Stomach (tissue), 9 donors: Measurements from ENCODE around the gene CCNG1. TPM values are rescaled to one million over a fixed set of nuclear protein-coding genes. Genes with fewer than 3 reads are reported as not detected.

ENCODE experiments used
- DNase-seq, 2 donors: peaks; one replicate each; pipeline versions ENCODE4 v3.0.0 to v3.0.0-alpha.2; 2013 to 2019
- H3K27ac ChIP-seq, 5 donors: fragments of 200-600 bp in 4 of 5; sonication (generic) in 4 of 5; one replicate each; pipeline ENCODE4 v1.5.1; 2013 to 2019; ENCODE audit warnings: mild to moderate bottlenecking in 1 of 5, moderate library complexity in 1 of 5
- H3K27me3 ChIP-seq, 3 donors: fragments of 200-600 bp; sonication (generic); one replicate each; pipeline ENCODE4 v1.5.1; 2017 to 2019; ENCODE audit warnings: mixed run types in 1 of 3
- H3K36me3 ChIP-seq, 4 donors: fragments of 200-600 bp; sonication (generic); 1 replicate in 3 of 4; 2 replicates in 1 of 4; pipeline ENCODE4 v1.5.1; 2016 to 2019
- H3K4me1 ChIP-seq, 4 donors: fragments of 200-600 bp; sonication (generic); one replicate each; pipeline ENCODE4 v1.5.1; 2016 to 2019
- H3K4me3 ChIP-seq, 4 donors: fragments of 200-600 bp; sonication (generic) in 3 of 4; one replicate each; pipeline ENCODE4 v1.5.1; 2016 to 2019; ENCODE audit warnings: mild to moderate bottlenecking in 1 of 4
- H3K9me3 ChIP-seq, 4 donors: fragments of 200-600 bp; sonication (generic); one replicate each; pipeline ENCODE4 v1.5.1; 2016 to 2019
- EP300 ChIP-seq: sonication (generic); formaldehyde crosslinking; IDR thresholded peaks from one replicate; pipeline ENCODE4 v1.6.1; 2017; ENCODE audit warnings: antibody characterized with exemption
- POLR2A ChIP-seq, 4 donors: fragments of 450-650 bp; IDR thresholded peaks; one replicate each; pipeline ENCODE4 v1.6.1; 2016; ENCODE audit warnings: antibody characterized with exemption in 4 of 4, control low read depth in 2 of 4, mild to moderate bottlenecking in 1 of 4, moderate library complexity in 1 of 4
- POLR2AphosphoS5 ChIP-seq, 3 donors: sonication (generic); formaldehyde crosslinking; IDR thresholded peaks; one replicate each; pipeline ENCODE4 v1.6.1; 2016; ENCODE audit warnings: antibody characterized with exemption in 3 of 3
- WGBS, 5 donors: extraction: QIAGEN DNeasy Blood & Tissue Kit in 3 of 5; methylation state at CpG; one replicate each; pipeline versions ENCODE4 v1.1.5 to v1.1.7; 2013 to 2018; 5-methylcytosine and 5-hydroxymethylcytosine counted together
- intact Hi-C: fragments of 100-400 bp; cut with DNase I; formaldehyde crosslinking; loops from one replicate; pipeline ENCODE4 v1.15.1; 2023; ENCODE audit warnings: low total_unique reads
- polyA plus RNA-seq, 3 donors: library from polyadenylated mRNA; stranded (reverse); fragments of 200-250 nt; gene quantifications; one replicate each; pipeline ENCODE4 v1.2.3, GENCODE V29; 2013
- total RNA-seq, 5 donors: library from RNA; depleted of rRNA; stranded (reverse); fragments of >200 nt; gene quantifications; one replicate each; pipeline versions ENCODE4 v1.1.0 to v1.2.3, GENCODE V29; 2014 to 2016
- TF ChIP-seq, protein P1 (sequence below), 7 experiments: fragments of 450-650 bp in 4 of 7; fragments of 200-600 bp in 3 of 7; sonication (generic) in 3 of 7; IDR thresholded peaks; one replicate each; pipeline ENCODE4 v1.5.1; 2016 to 2019; ENCODE audit warnings: antibody characterized with exemption in 7 of 7, control low read depth in 2 of 7, mild to moderate bottlenecking in 1 of 7
- donor health status: healthy with polysubstance abuse.
- donor health status: Bipolar disorder and iron deficiency.
- donor health status: healthy.

Gene CCNG1
- total and polyA plus RNA-seq, 8 donors = 57.1 to 252 (median 127) TPM

DNA sequence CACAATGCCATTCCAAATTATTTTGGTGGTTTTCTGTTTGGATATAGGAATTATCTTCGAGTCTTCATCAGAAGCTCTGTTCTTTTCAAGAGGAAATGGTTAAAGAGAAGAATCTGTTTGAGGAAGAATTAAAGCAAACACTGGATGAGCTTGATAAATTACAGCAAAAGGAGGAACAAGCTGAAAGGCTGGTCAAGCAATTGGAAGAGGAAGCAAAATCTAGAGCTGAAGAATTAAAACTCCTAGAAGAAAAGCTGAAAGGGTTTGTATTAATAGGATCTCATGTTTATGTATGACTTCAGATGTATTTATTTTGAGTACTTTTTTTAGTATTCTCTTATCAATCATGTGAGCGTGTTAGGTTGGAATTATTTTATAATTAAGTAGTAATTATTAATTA lies 38.0 kb downstream of the CCNG1 start:
- TF ChIP-seq POLR2AphosphoS5 (IDR thresholded peaks at IDR 0.05) (no peak), POLR2A (IDR thresholded peaks at IDR 0.05) (no peak), EP300 (no peak)
- TF ChIP-seq, protein P1, sequence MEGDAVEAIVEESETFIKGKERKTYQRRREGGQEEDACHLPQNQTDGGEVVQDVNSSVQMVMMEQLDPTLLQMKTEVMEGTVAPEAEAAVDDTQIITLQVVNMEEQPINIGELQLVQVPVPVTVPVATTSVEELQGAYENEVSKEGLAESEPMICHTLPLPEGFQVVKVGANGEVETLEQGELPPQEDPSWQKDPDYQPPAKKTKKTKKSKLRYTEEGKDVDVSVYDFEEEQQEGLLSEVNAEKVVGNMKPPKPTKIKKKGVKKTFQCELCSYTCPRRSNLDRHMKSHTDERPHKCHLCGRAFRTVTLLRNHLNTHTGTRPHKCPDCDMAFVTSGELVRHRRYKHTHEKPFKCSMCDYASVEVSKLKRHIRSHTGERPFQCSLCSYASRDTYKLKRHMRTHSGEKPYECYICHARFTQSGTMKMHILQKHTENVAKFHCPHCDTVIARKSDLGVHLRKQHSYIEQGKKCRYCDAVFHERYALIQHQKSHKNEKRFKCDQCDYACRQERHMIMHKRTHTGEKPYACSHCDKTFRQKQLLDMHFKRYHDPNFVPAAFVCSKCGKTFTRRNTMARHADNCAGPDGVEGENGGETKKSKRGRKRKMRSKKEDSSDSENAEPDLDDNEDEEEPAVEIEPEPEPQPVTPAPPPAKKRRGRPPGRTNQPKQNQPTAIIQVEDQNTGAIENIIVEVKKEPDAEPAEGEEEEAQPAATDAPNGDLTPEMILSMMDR (IDR thresholded peaks at IDR 0.05) = no peak
- intact Hi-C loops = no loop called here
- no peaks in the 10 kb centered on the region for H3K27me3 ChIP-seq
- H3K27ac ChIP-seq = no peak overlapping the region
- H3K9me3 ChIP-seq = no peaks in the 10 kb centered on the region
- WGBS, 5 donors = 85 to 88% (median 87%) methylated on average over 2 of the region's 2 CpGs
- no peaks in the 10 kb centered on the region for H3K4me1 ChIP-seq
- no peak for DNase-seq
- peaks cover 0 to 4% (median 0%) of the 10 kb centered on the region in 4 donors for H3K36me3 ChIP-seq
- no peak overlapping the region for H3K4me3 ChIP-seq

DNA sequence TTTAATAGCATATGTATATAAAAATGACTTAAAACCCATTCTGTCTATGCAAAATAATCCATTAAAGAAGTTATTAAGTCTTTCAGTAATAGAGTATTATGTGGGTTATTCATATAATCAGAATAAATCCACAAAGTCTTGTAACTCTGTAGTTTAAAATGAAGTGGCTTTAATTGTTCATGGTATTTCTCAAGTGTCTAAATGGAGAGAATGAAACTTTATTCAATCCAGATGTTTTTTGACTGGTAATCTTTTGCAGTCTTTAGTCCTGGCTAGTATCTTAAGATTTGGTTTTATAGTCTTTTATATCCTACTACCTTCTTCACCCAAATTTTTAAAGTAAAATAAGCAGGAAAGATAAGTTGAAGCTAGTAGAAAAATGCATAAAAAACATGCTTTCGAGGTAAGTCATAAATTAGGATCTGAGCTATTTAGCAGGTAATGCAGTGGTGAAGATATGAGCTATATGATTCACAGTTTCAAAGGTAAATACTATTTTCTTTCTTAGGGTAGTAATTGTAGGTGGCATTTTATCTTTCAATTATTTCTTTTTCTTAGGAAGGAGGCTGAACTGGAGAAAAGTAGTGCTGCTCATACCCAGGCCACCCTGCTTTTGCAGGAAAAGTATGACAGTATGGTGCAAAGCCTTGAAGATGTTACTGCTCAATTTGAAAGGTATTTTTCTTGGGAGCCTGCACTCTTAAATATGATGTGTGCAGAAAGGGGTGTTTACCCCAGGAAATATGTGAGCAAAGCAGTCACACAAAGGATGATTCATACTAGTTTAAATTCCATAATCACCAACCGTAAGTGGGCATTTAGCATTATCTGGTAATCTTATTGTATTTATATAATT lies 41.0 kb downstream of the CCNG1 start:
- Histone ChIP-seq H3K36me3 (no peaks in the 10 kb centered on the region), H3K9me3 (no peaks in the 10 kb centered on the region), H3K27me3 (no peaks in the 10 kb centered on the region), H3K4me3 (no peak overlapping the region), H3K4me1 (no peaks in the 10 kb centered on the region), H3K27ac (no peak overlapping the region)
- no peak for DNase-seq
- intact Hi-C loops = no loop called here
- no peak for TF ChIP-seq POLR2A (IDR thresholded peaks at IDR 0.05)
- no peak for TF ChIP-seq POLR2AphosphoS5 (IDR thresholded peaks at IDR 0.05)
- no peak for TF ChIP-seq EP300
- TF ChIP-seq, protein P1 (IDR thresholded peaks at IDR 0.05) = no peak
- 79 to 87% (median 85%) methylated on average over 2 of the region's 2 CpGs for WGBS, 5 donors

DNA sequence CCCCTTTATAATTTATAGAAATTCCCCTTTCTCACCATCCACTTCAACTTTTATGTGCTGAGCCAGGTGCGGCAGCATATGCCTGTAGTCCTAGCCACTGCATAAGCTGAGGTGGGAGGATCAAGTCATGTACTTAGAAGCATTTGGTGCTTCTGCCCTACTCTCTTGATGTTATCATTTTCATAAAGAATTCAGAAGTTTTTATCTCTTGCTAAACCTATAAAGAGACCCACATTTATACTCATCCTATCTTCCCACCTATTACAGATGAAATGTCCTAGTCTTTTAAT lies 41.5 kb downstream of the CCNG1 start:
- Histone ChIP-seq H3K27me3 (no peaks in the 10 kb centered on the region), H3K36me3 (no peaks in the 10 kb centered on the region), H3K4me1 (no peaks in the 10 kb centered on the region), H3K4me3 (no peak overlapping the region), H3K9me3 (no peaks in the 10 kb centered on the region), H3K27ac (no peak overlapping the region)
- 94 to 96% (median 96%) methylated on average over 1 of the region's 1 CpG for WGBS, 5 donors
- intact Hi-C loops = no loop called here
- DNase-seq = no peak
- TF ChIP-seq POLR2AphosphoS5 (IDR thresholded peaks at IDR 0.05) (no peak), POLR2A (IDR thresholded peaks at IDR 0.05) (no peak), EP300 (no peak)
- TF ChIP-seq, protein P1 (IDR thresholded peaks at IDR 0.05) = no peak

DNA sequence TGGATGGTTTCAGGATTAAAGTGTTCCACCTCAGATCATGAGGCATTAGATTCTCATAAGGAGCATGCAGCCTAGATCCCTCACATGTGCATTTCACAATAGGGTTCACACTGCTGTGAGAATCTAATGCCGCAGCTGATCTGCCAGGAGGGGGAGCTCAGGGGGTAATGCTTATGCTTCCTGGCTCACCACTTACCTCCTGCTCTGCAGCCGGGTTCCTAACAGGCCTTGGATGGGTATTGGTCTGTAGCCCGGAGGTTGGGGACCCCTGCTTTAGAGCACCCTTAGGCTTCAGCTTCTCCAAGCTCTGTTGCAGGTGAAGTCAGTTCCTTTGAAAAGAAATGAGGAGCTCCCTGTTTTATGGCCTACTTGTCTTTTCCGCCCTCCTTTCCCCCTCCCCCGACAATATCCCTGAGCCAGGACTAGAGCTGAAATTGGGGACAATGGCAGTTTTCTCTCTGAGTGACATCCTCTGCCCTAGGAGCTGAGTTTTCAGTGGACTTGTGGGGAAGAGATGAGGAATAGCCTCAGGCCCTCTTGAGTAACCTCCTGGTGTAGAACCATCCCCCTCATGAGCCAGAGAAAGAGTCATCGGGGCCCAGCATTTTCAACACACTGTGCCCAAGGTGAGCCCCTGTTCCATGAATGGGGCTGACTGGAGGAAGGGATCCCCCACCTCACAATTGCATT lies 51.8 kb downstream of the CCNG1 start:
- Histone ChIP-seq H3K4me3 (no peak overlapping the region), H3K9me3 (no peaks in the 10 kb centered on the region), H3K27ac (no peak overlapping the region), H3K27me3 (no peaks in the 10 kb centered on the region), H3K36me3 (no peaks in the 10 kb centered on the region), H3K4me1 (no peaks in the 10 kb centered on the region)
- no peak for DNase-seq
- 87 to 96% (median 94%) methylated on average over 5 to 6 of the region's 6 CpGs for WGBS, 5 donors
- intact Hi-C loops = no loop called here
- TF ChIP-seq POLR2AphosphoS5 (IDR thresholded peaks at IDR 0.05) (no peak), EP300 (no peak), POLR2A (IDR thresholded peaks at IDR 0.05) (no peak)
- TF ChIP-seq, protein P1 (IDR thresholded peaks at IDR 0.05) = no peak
